AG04449 (cell line): ENCODE results near the gene APOA4.

Experiments
- CTCF ChIA-PET: fragments of 350-600 bp; formaldehyde crosslinking; extraction: SDS; loops from one replicate; lab custom pipeline; 2021; ENCODE audit warnings: antibody characterized with exemption; lab: Yijun Ruan, JAX
- POLR2A ChIA-PET: fragments of 400-600, 350-600 bp; formaldehyde crosslinking; extraction: SDS; loops from one replicate; lab custom pipeline; 2020; ENCODE audit warnings: antibody characterized with exemption, inconsistent platforms; lab: Yijun Ruan, JAX
- DNase-seq: peaks from one replicate; pipeline ENCODE4 v3.0.0-alpha.2; 2010; ENCODE audit warnings: low read depth, low spot score
- H3K4me3 ChIP-seq: 2 replicates; pipeline ENCODE4 v1.5.1; 2011; ENCODE audit warnings: low read depth, mild to moderate bottlenecking, control low read depth, low read length
- TF ChIP-seq, protein P1 (sequence below): IDR thresholded peaks from one replicate; pipeline ENCODE4 v1.5.1; 2011; ENCODE audit warnings: mild to moderate bottlenecking, moderate library complexity, low read length, control low read depth, inconsistent platforms; ENCODE audit not compliant: insufficient read depth; ENCODE audit errors: missing control alignments

APOA4 gene

GRCh38 chr11:116831790-116832349 is 8.8 kb upstream of the APOA4 start:
- CTCF ChIA-PET: interaction anchor here (6.6 kb wide), 1 partner anchor 41 kb away, joined by 120 read pairs; the partner anchor contains the start of genes APOA5 and ZPR1
- TF ChIP-seq, protein P1, sequence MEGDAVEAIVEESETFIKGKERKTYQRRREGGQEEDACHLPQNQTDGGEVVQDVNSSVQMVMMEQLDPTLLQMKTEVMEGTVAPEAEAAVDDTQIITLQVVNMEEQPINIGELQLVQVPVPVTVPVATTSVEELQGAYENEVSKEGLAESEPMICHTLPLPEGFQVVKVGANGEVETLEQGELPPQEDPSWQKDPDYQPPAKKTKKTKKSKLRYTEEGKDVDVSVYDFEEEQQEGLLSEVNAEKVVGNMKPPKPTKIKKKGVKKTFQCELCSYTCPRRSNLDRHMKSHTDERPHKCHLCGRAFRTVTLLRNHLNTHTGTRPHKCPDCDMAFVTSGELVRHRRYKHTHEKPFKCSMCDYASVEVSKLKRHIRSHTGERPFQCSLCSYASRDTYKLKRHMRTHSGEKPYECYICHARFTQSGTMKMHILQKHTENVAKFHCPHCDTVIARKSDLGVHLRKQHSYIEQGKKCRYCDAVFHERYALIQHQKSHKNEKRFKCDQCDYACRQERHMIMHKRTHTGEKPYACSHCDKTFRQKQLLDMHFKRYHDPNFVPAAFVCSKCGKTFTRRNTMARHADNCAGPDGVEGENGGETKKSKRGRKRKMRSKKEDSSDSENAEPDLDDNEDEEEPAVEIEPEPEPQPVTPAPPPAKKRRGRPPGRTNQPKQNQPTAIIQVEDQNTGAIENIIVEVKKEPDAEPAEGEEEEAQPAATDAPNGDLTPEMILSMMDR: no peak

GRCh38 chr11:116830184-116830912 is 7.2 kb upstream of the APOA4 start:
- POLR2A ChIA-PET: no interaction called here
- no peak for DNase-seq
- H3K4me3 ChIP-seq: no peak overlapping the region
- TF ChIP-seq, protein P1: no peak
- CTCF ChIA-PET: interaction anchor here (0.9 to 1.9 kb wide), 4 partner anchors 10 to 276 kb away, joined by 4 to 8 read pairs (median 6); partner anchors contain the start of gene APOA5

More at GRCh38 chr11:116831790-116832349, 8.8 kb upstream of the APOA4 start:
- no peak overlapping the region for H3K4me3 ChIP-seq
- no peak for DNase-seq
- POLR2A ChIA-PET: no interaction called here

DNA sequence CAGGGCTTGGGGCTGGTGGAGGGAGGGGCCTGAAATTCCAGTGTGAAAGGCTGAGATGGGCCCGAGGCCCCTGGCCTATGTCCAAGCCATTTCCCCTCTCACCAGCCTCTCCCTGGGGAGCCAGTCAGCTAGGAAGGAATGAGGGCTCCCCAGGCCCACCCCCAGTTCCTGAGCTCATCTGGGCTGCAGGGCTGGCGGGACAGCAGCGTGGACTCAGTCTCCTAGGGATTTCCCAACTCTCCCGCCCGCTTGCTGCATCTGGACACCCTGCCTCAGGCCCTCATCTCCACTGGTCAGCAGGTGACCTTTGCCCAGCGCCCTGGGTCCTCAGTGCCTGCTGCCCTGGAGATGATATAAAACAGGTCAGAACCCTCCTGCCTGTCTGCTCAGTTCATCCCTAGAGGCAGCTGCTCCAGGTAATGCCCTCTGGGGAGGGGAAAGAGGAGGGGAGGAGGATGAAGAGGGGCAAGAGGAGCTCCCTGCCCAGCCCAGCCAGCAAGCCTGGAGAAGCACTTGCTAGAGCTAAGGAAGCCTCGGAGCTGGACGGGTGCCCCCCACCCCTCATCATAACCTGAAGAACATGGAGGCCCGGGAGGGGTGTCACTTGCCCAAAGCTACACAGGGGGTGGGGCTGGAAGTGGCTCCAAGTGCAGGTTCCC is 6.5 kb upstream of the APOA4 start, which contains the start of gene APOC3:
Gene APOC3, plus strand, starts transcription at position 383 of the 659 bp plus-strand sequence. CDS start 676 bp downstream, outside the sequence.
- no peak for DNase-seq
- TF ChIP-seq, protein P1: no peak
- ChIA-PET POLR2A (no interaction called here), CTCF (interaction anchor here (0.8 to 1.9 kb wide), 5 partner anchors 8 to 276 kb away, joined by 3 to 8 read pairs (median 6); partner anchors contain the start of gene APOA5)
- no peak within 1 kb of the TSS for H3K4me3 ChIP-seq

DNA sequence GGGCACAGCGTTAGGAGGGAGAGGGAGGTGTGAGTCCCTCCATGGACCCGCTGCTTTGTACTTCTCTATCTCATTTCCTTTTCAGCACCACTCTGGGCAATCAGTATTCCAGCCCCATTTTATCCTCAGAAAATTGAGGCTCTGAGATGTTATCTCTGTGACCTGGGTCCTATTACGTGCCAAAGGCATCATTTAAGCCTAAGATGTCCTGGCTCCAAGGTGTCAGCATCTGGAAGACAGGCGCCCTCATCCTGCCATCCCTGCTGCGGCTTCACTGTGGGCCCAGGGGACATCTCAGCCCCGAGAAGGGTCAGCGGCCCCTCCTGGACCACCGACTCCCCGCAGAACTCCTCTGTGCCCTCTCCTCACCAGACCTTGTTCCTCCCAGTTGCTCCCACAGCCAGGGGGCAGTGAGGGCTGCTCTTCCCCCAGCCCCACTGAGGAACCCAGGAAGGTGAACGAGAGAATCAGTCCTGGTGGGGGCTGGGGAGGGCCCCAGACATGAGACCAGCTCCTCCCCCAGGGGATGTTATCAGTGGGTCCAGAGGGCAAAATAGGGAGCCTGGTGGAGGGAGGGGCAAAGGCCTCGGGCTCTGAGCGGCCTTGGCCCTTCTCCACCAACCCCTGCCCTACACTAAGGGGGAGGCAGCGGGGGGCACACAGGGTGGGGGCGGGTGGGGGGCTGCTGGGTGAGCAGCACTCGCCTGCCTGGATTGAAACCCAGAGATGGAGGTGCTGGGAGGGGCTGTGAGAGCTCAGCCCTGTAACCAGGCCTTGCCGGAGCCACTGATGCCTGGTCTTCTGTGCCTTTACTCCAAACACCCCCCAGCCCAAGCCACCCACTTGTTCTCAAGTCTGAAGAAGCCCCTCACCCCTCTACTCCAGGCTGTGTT is 5.8 kb upstream of the APOA4 start:
- no peak for DNase-seq
- TF ChIP-seq, protein P1: no peak
- no peak overlapping the region for H3K4me3 ChIP-seq
- ChIA-PET CTCF (interaction anchor here (0.7 to 1.9 kb wide), 5 partner anchors 9 to 277 kb away, joined by 3 to 8 read pairs (median 6); no protein-coding TSS in a partner anchor), POLR2A (no interaction called here)

DNA sequence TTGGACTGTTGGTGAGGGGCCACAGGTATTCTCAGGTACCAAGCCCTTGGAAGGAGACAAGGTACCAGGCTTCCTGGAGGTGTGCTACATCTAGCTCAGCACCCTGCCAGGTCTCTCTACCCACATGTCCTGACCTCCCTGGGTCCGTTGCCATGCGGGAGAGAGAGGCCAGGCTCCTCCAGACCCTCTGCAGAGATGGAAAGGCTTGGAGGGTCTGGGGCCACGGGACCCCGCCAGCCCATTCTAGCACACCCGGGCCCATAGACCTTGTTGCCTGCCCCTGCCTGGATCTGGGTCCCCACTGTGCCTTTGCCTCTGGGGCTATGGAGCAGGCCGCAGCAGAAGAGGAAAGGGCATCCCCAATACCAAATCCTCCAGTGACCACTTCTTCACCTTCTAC is 4.4 kb upstream of the APOA4 start:
- no peak overlapping the region for H3K4me3 ChIP-seq
- ChIA-PET CTCF (no interaction called here), POLR2A (no interaction called here)
- no peak for DNase-seq
- TF ChIP-seq, protein P1: no peak
